Left lung (tissue), 10 donors: ENCODE data around the gene SPC24. TPM values are rescaled to one million over a fixed set of nuclear protein-coding genes. Genes with fewer than 3 reads are reported as not detected.

Source experiments
- ATAC-seq: fragments of 200-7000 bp; cut with Tn5 transposase; one replicate; pipeline ENCODE4 v1.9.1; 2020; ENCODE audit warnings: moderate library complexity
- DNase-seq, 4 donors: peaks; one replicate each; pipeline ENCODE4 v3.0.0-alpha.2; 2013 to 2020
- H3K27ac ChIP-seq, 2 donors: fragments of 200-600 bp; sonication (generic) in 1 of 2; one replicate each; pipeline versions ENCODE4 v1.5.0 to v1.8.0; 2020 to 2021
- H3K27me3 ChIP-seq, 2 donors: fragments of 200-600 bp; sonication (generic) in 1 of 2; one replicate each; pipeline versions ENCODE4 v1.5.0 to v1.8.0; 2020 to 2021
- H3K36me3 ChIP-seq, 2 donors: fragments of 200-600 bp; sonication (generic) in 1 of 2; one replicate each; pipeline versions ENCODE4 v1.5.0 to v1.8.0; 2020 to 2021
- H3K4me1 ChIP-seq, 2 donors: fragments of 200-600 bp; one replicate each; pipeline ENCODE4 v1.8.0; 2021
- H3K4me3 ChIP-seq, 2 donors: fragments of 200-600 bp; sonication (generic) in 1 of 2; one replicate each; pipeline versions ENCODE4 v1.5.0 to v1.8.0; 2020 to 2021; ENCODE audit warnings: mild to moderate bottlenecking in 1 of 2
- H3K9me3 ChIP-seq, 2 donors: fragments of 200-600 bp; sonication (generic) in 1 of 2; one replicate each; pipeline versions ENCODE4 v1.5.0 to v1.8.0; 2020 to 2021
- intact Hi-C, 2 donors: fragments of 100-400 bp; cut with DNase I; formaldehyde crosslinking; loops; one replicate each; pipeline versions ENCODE4 v1.11.2 to v1.14.2; 2022
- polyA plus RNA-seq, 6 donors: library from polyadenylated mRNA; unstranded; fragments of 120-200 nt; gene quantifications; one replicate each; pipeline ENCODE4 v1.2.1, GENCODE V29; 2013; ENCODE audit not compliant: insufficient read length in 6 of 6
- total RNA-seq, 2 donors: library from RNA; stranded (reverse); fragmentation: NEBNext Ultra II Directional; extraction: Animal tissue kit (Norgen Biotek cat#: 25700); gene quantifications; one replicate each; pipeline ENCODE4 v1.2.1, GENCODE V29; 2021
- TF ChIP-seq, protein P1 (sequence below), 2 donors: fragments of 200-600 bp; sonication (generic) in 1 of 2; IDR thresholded peaks; one replicate each; pipeline versions ENCODE4 v1.5.0 to v1.8.0; 2021; ENCODE audit warnings: antibody characterized with exemption in 2 of 2
- donor health status: DM: no; HTN: yes; CAD: no.
- donor health status: DM: no; HTN: no; CAD: no.

SPC24 gene
- total and polyA plus RNA-seq, 8 donors = 5.4 to 40.2 (median 20.3) TPM

DNA sequence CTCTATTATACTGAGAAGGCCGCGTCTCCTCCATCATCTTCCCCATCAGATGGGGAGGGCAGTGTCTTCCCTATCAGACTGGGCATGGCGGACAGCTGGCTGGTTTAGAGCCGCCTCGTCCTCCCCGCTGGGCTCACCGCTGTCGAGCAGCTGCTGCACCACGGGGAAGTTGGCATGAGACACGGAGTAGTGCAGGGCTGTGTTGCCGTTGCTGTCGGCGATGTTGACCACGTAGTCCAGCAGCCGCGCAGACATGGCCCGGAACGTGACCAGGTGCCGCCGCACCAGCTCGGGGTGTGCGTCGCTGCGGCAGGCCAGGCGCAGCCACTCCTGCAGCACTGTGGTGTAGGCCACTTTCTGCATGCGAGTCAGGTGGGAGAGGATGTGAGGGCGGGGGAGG, 18.8 kb upstream of the SPC24 start:
- no peak overlapping the region for H3K27ac ChIP-seq
- H3K36me3 ChIP-seq = peaks cover 0 to 90% of the 10 kb centered on the region in 2 donors
- DNase-seq = no peak
- H3K27me3 ChIP-seq = no peaks in the 10 kb centered on the region
- H3K4me1 ChIP-seq = no peaks in the 10 kb centered on the region
- intact Hi-C loops = no loop called here
- no peak overlapping the region for H3K4me3 ChIP-seq
- TF ChIP-seq, protein P1, sequence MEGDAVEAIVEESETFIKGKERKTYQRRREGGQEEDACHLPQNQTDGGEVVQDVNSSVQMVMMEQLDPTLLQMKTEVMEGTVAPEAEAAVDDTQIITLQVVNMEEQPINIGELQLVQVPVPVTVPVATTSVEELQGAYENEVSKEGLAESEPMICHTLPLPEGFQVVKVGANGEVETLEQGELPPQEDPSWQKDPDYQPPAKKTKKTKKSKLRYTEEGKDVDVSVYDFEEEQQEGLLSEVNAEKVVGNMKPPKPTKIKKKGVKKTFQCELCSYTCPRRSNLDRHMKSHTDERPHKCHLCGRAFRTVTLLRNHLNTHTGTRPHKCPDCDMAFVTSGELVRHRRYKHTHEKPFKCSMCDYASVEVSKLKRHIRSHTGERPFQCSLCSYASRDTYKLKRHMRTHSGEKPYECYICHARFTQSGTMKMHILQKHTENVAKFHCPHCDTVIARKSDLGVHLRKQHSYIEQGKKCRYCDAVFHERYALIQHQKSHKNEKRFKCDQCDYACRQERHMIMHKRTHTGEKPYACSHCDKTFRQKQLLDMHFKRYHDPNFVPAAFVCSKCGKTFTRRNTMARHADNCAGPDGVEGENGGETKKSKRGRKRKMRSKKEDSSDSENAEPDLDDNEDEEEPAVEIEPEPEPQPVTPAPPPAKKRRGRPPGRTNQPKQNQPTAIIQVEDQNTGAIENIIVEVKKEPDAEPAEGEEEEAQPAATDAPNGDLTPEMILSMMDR (IDR thresholded peaks at IDR 0.05) = no peak
- H3K9me3 ChIP-seq = no peaks in the 10 kb centered on the region
- ATAC-seq = no peak

DNA sequence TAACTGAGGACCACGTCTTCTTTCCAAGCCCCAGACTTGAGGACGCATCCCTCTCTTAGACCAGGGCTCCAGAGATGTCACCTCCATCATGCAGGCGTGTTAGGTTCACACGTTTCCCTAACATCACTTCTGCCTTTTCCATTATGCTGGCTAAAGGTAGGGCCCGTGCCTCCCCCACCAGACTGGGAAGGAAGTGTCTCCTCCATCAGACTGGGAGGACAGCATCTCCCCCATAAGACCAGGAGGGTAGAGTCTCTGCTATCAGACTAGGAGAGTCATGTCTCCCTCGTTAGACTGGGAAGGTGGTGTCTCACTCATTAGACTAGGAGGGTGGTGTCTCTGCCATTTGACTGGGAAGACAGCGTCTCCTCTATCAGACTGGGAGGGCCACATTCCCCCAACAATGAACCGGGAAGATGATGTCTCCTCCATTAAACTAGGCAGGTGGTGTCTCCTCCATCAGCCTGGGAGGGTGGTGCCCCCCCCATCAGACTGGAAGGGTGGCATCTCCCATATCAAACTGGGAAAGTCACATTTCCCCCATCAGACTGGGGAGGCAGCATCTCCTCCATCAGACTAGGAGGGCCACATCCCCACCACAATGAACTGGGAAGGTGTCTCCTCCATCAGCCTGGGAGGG, 18.1 kb upstream of the SPC24 start:
- intact Hi-C loops = no loop called here
- no peaks in the 10 kb centered on the region for H3K9me3 ChIP-seq
- no peak overlapping the region for H3K27ac ChIP-seq
- TF ChIP-seq, protein P1 (IDR thresholded peaks at IDR 0.05) = no peak
- H3K4me1 ChIP-seq = no peaks in the 10 kb centered on the region
- peaks cover 0 to 94% of the 10 kb centered on the region in 2 donors for H3K36me3 ChIP-seq
- H3K27me3 ChIP-seq = no peaks in the 10 kb centered on the region
- DNase-seq (no peak), ATAC-seq (no peak)
- no peak overlapping the region for H3K4me3 ChIP-seq

DNA sequence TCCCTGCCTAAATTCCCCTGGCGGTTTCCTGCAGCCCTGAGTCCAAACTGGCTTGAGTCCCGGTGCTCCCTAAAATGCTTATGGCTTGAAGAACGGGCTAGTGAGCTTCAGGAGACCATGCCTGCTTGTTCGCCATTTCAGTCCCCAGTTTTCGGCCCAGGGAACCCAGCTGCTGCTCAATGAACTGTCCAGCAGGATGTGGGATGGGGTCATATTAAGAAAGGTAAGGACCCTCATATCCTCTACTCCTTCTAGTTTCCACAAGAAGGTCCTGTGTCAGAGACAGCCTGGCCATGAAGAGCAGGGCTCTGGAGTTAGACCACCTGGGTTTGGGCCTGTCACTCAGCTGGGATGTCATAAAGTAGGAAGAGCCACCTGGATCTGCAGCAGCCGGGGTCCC, 17.0 kb upstream of the SPC24 start:
- H3K9me3 ChIP-seq = no peaks in the 10 kb centered on the region
- no peaks in the 10 kb centered on the region for H3K27me3 ChIP-seq
- H3K36me3 ChIP-seq = peaks cover 0 to 94% of the 10 kb centered on the region in 2 donors
- H3K4me3 ChIP-seq = no peak overlapping the region
- no peak overlapping the region for H3K27ac ChIP-seq
- DNase-seq (no peak), ATAC-seq (no peak)
- intact Hi-C loops = no loop called here
- TF ChIP-seq, protein P1 (IDR thresholded peaks at IDR 0.05) = no peak
- no peaks in the 10 kb centered on the region for H3K4me1 ChIP-seq

DNA sequence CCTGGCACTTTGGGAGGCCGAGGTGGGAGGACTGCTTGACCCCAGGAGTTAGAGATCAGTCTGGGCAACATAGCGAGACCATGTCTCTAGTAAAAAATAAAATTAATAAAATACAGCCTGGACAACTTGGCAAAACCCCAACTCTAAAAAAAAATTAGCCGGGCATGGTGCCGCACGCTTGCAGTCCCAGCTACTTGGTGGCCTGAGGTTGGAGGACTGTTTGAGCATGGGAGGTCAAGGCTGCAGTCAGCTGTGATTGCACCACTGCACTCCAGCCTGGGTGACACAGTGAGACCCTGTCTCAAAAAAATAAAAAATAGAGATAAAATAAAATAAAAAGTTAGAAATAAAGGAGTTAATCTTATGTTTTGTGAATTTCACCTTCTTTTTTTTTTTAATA, 15.6 kb upstream of the SPC24 start:
- Histone ChIP-seq H3K27ac (no peak overlapping the region), H3K36me3 (peaks cover 0 to 91% of the 10 kb centered on the region in 2 donors)
- intact Hi-C loops = no loop called here

DNA sequence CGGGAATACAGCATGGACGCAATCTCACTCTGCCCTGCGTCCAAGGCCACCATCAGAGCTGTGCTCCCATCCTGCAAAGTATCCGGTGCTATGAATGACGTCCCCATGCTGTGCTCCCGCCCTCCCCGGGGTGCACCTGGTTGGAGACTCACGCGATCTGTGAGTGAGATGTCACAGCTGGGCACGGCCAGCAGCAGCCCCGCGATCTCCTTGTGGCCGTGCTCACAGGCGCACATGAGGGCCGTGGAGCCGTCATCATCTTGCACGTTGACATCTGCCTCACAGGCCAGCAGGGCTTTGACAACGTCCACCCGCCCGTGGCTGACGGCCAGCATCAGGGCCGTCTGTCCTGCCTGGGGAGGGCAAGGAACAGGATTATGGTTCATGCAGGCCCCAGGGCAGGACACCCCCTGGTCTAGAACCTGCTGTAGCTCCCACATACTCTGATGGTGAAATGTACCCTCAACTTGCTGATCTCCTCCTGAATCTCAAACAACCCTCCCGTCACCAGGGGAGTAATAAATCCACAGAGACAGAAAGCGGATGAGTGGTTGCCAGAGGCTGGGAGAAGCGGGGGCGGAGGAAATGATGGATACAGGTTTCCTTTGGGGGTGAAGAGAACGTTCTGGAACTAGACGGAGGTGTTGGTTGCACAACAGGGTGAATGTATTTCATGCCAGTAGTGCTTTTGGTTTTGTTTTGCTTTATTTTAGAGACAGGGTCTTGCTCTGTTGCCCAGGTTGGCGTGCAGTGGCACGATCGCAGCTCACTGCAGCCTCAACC, 14.5 kb upstream of the SPC24 start:
- H3K27me3 ChIP-seq = no peaks in the 10 kb centered on the region
- H3K36me3 ChIP-seq = peaks cover 0 to 81% of the 10 kb centered on the region in 2 donors
- DNase-seq = no peak
- no peak for ATAC-seq
- no peak overlapping the region for H3K4me3 ChIP-seq
- H3K27ac ChIP-seq = no peak overlapping the region
- H3K9me3 ChIP-seq = no peaks in the 10 kb centered on the region
- H3K4me1 ChIP-seq = peaks cover 5 to 8% of the 10 kb centered on the region in 2 donors
- intact Hi-C loops = no loop called here
- TF ChIP-seq, protein P1 (IDR thresholded peaks at IDR 0.05) = no peak

More for the DNA sequence above, 15.6 kb upstream of the SPC24 start:
- Histone ChIP-seq H3K27me3 (no peaks in the 10 kb centered on the region), H3K9me3 (no peaks in the 10 kb centered on the region), H3K4me1 (peaks cover 0 to 3% of the 10 kb centered on the region in 2 donors), H3K4me3 (no peak overlapping the region)
- ATAC-seq = no peak
- TF ChIP-seq, protein P1 (IDR thresholded peaks at IDR 0.05) = no peak
- no peak for DNase-seq
